ENCODE measurements around the gene TMEM59L.

DNA sequence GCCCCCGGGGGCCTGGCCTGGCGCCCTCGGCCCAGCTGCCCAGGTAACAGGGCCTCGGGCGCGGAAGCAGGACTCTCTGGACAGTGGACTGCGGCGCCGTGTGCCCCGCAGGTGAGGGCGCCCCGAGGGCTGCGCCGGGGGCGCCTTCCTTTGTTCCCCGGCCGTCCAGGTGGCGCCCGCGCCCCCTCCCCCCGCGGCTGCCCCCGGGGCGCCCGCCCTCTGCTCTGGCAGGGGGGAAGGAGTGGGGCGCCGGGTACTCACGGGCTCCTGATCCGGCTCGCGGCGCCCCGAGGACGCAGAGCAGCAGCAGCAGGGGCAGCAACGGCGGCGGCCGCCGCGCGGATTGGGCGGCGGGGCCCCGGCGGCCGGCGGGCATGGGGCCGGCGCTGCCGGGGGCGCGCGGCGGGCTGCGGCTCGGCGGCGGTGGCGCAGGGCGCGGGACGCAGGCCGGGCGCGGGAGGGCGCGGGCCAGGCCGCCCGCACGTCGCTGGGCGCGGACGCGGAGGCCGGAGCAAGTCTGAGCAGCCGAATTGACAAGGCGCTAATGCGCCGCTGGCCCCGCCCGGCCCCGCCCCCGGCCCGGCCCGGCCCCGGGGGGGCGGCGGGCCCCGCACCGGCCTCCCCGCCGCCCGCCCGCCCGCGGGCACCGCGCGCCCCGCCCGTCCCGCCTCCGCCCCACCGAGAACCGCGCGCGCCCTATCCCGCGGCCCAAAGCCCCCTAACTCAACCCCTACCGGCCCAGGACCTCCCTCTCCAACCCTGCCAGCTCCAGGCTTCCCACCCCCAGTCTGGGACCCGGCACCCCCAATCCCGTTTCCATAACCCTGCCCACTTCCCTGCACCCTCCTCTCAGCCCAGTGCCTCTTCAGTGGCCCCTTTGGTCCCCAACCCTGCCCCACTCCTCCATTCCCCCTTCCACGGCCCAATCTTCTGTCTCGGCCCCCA lies 6.1 kb upstream of the TMEM59L start, which contains the start of gene CRLF1:
- TF ChIP-seq ZSCAN29 (CRISPR knock-in tag; conservative IDR thresholded peaks at IDR 0.05): no peak
- TF ChIP-seq, protein P1, sequence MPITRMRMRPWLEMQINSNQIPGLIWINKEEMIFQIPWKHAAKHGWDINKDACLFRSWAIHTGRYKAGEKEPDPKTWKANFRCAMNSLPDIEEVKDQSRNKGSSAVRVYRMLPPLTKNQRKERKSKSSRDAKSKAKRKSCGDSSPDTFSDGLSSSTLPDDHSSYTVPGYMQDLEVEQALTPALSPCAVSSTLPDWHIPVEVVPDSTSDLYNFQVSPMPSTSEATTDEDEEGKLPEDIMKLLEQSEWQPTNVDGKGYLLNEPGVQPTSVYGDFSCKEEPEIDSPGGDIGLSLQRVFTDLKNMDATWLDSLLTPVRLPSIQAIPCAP (CRISPR knock-in tag; IDR thresholded peaks at IDR 0.05; ENCODE audit: low read depth): no peak
- TF ChIP-seq, protein P2, sequence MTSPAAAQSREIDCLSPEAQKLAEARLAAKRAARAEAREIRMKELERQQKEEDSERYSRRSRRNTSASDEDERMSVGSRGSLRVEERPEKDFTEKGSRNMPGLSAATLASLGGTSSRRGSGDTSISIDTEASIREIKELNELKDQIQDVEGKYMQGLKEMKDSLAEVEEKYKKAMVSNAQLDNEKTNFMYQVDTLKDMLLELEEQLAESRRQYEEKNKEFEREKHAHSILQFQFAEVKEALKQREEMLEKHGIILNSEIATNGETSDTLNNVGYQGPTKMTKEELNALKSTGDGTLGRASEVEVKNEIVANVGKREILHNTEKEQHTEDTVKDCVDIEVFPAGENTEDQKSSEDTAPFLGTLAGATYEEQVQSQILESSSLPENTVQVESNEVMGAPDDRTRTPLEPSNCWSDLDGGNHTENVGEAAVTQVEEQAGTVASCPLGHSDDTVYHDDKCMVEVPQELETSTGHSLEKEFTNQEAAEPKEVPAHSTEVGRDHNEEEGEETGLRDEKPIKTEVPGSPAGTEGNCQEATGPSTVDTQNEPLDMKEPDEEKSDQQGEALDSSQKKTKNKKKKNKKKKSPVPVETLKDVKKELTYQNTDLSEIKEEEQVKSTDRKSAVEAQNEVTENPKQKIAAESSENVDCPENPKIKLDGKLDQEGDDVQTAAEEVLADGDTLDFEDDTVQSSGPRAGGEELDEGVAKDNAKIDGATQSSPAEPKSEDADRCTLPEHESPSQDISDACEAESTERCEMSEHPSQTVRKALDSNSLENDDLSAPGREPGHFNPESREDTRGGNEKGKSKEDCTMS (CRISPR knock-in tag; conservative IDR thresholded peaks at IDR 0.05): no peak
- no peak for TF ChIP-seq ZFP36L1 (CRISPR knock-in tag; IDR thresholded peaks at IDR 0.05)
- TF ChIP-seq ZNF619 (CRISPR knock-in tag; IDR thresholded peaks at IDR 0.05): no peak
